ENCODE results near the gene ARHGAP15. TPM values are rescaled to one million over a fixed set of nuclear protein-coding genes. Genes with fewer than 3 reads are reported as not detected.

The ARHGAP15 gene
- total and polyA plus RNA-seq, 5 donors from 2014 or later, result 242 to 285 (median 260) TPM

- H3K27ac Mint-ChIP-seq, result peak overlapping the region in 1 of 3 donors; percentile 52
Observed at GRCh38 chr2:143390171-143390570, 261.0 kb downstream of the ARHGAP15 start.

GRCh38 chr2:143392358-143392757 lies 263.1 kb downstream of the ARHGAP15 start:
- Mint-ChIP-seq H3K4me1 (peaks cover 24 to 36% (median 26%) of the 10 kb centered on the region in 4 donors), H3K27ac (no peak overlapping the region), H3K27me3 (no peaks in the 10 kb centered on the region), H3K36me3 (peaks cover 14% of the 10 kb centered on the region), H3K4me3 (no peak overlapping the region), H3K9me3 (peaks cover 0 to 1% (median 0%) of the 10 kb centered on the region in 7 donors)
- Histone ChIP-seq H3K36me3 (ENCODE audit: control insufficient read depth, insufficient read depth, low read length) (peaks cover 7% of the 10 kb centered on the region), H3K27me3 (ENCODE audit: control insufficient read depth, insufficient read depth, low read length) (no peaks in the 10 kb centered on the region), H3K9me3 (ENCODE audit: control insufficient read depth in 2 of 2, low read length in 2 of 2) (no peaks in the 10 kb centered on the region), H3K4me1 (ENCODE audit: control insufficient read depth, insufficient read depth, low read length, poor library complexity, severe bottlenecking) (no peaks in the 10 kb centered on the region), H3K4me3 (ENCODE audit: low read depth, low read length) (no peak overlapping the region), H3K27ac (ENCODE audit: insufficient read depth, low read length, poor library complexity, severe bottlenecking) (no peak overlapping the region)
- no peak for ATAC-seq (ENCODE audit: low read depth in 2 of 2)
- DNase-seq, result no peak

More at GRCh38 chr2:143390171-143390570, 261.0 kb downstream of the ARHGAP15 start:
- DNase-seq (no peak), ATAC-seq (ENCODE audit: low read depth in 2 of 2) (no peak)
- Mint-ChIP-seq H3K27me3 (no peaks in the 10 kb centered on the region), H3K4me3 (no peak overlapping the region), H3K9me3 (peaks cover 0 to 1% (median 0%) of the 10 kb centered on the region in 7 donors), H3K4me1 (peaks cover 9 to 27% (median 22%) of the 10 kb centered on the region in 4 donors), H3K36me3 (peaks cover 14% of the 10 kb centered on the region)
- peaks cover 7% of the 10 kb centered on the region for H3K36me3 ChIP-seq (ENCODE audit: control insufficient read depth, insufficient read depth, low read length)
- no peaks in the 10 kb centered on the region for H3K27me3 ChIP-seq (ENCODE audit: control insufficient read depth, insufficient read depth, low read length)
- H3K9me3 ChIP-seq (ENCODE audit: control insufficient read depth in 2 of 2, low read length in 2 of 2), result no peaks in the 10 kb centered on the region
- no peak overlapping the region for H3K27ac ChIP-seq (ENCODE audit: insufficient read depth, low read length, poor library complexity, severe bottlenecking)
- no peaks in the 10 kb centered on the region for H3K4me1 ChIP-seq (ENCODE audit: control insufficient read depth, insufficient read depth, low read length, poor library complexity, severe bottlenecking)
- no peak overlapping the region for H3K4me3 ChIP-seq (ENCODE audit: low read depth, low read length)

- Histone ChIP-seq H3K4me3 (ENCODE audit: low read depth, low read length) (no peak overlapping the region), H3K27me3 (ENCODE audit: control insufficient read depth, insufficient read depth, low read length) (no peaks in the 10 kb centered on the region), H3K4me1 (ENCODE audit: control insufficient read depth, insufficient read depth, low read length, poor library complexity, severe bottlenecking) (no peaks in the 10 kb centered on the region), H3K9me3 (ENCODE audit: control insufficient read depth in 2 of 2, low read length in 2 of 2) (no peaks in the 10 kb centered on the region), H3K36me3 (ENCODE audit: control insufficient read depth, insufficient read depth, low read length) (peaks cover 4% of the 10 kb centered on the region), H3K27ac (ENCODE audit: insufficient read depth, low read length, poor library complexity, severe bottlenecking) (no peak overlapping the region)
- ATAC-seq (ENCODE audit: low read depth in 2 of 2) (no peak), DNase-seq (no peak)
- Mint-ChIP-seq H3K4me3 (no peak overlapping the region), H3K9me3 (peaks cover 0 to 1% (median 0%) of the 10 kb centered on the region in 7 donors), H3K27ac (no peak overlapping the region), H3K4me1 (peaks cover 30 to 38% (median 33%) of the 10 kb centered on the region in 4 donors), H3K27me3 (no peaks in the 10 kb centered on the region), H3K36me3 (peaks cover 14% of the 10 kb centered on the region)
Observed at GRCh38 chr2:143394062-143394461, 264.8 kb downstream of the ARHGAP15 start.

- ATAC-seq (ENCODE audit: low read depth in 2 of 2) (no peak), DNase-seq (peak in 1 of 3 donors; percentile 7)
- no peaks in the 10 kb centered on the region for H3K9me3 ChIP-seq (ENCODE audit: control insufficient read depth in 2 of 2, low read length in 2 of 2)
- H3K4me3 ChIP-seq (ENCODE audit: low read depth, low read length), result no peak overlapping the region
- peaks cover 31 to 54% (median 43%) of the 10 kb centered on the region in 4 donors for H3K4me1 Mint-ChIP-seq
- H3K36me3 Mint-ChIP-seq, result no peaks in the 10 kb centered on the region
- no peaks in the 10 kb centered on the region for H3K9me3 Mint-ChIP-seq
- no peaks in the 10 kb centered on the region for H3K27me3 Mint-ChIP-seq
- no peaks in the 10 kb centered on the region for H3K27me3 ChIP-seq (ENCODE audit: control insufficient read depth, insufficient read depth, low read length)
- peak overlapping the region in 2 of 3 donors; percentile 7 to 23 for H3K27ac Mint-ChIP-seq
- H3K4me1 ChIP-seq (ENCODE audit: control insufficient read depth, insufficient read depth, low read length, poor library complexity, severe bottlenecking), result no peaks in the 10 kb centered on the region
- no peak overlapping the region for H3K4me3 Mint-ChIP-seq
- no peak overlapping the region for H3K27ac ChIP-seq (ENCODE audit: insufficient read depth, low read length, poor library complexity, severe bottlenecking)
- H3K36me3 ChIP-seq (ENCODE audit: control insufficient read depth, insufficient read depth, low read length), result no peaks in the 10 kb centered on the region
Observed at GRCh38 chr2:143397884-143398614, 268.8 kb downstream of the ARHGAP15 start.

GRCh38 chr2:143398781-143399180 lies 269.6 kb downstream of the ARHGAP15 start:
- Mint-ChIP-seq H3K36me3 (no peaks in the 10 kb centered on the region), H3K4me3 (no peak overlapping the region), H3K9me3 (no peaks in the 10 kb centered on the region), H3K4me1 (peaks cover 31 to 57% (median 44%) of the 10 kb centered on the region in 4 donors), H3K27ac (no peak overlapping the region), H3K27me3 (no peaks in the 10 kb centered on the region)
- H3K9me3 ChIP-seq (ENCODE audit: control insufficient read depth in 2 of 2, low read length in 2 of 2), result no peaks in the 10 kb centered on the region
- H3K36me3 ChIP-seq (ENCODE audit: control insufficient read depth, insufficient read depth, low read length), result no peaks in the 10 kb centered on the region
- no peak for ATAC-seq (ENCODE audit: low read depth in 2 of 2)
- no peaks in the 10 kb centered on the region for H3K27me3 ChIP-seq (ENCODE audit: control insufficient read depth, insufficient read depth, low read length)
- no peak for DNase-seq
- H3K27ac ChIP-seq (ENCODE audit: insufficient read depth, low read length, poor library complexity, severe bottlenecking), result no peak overlapping the region
- H3K4me3 ChIP-seq (ENCODE audit: low read depth, low read length), result no peak overlapping the region
- no peaks in the 10 kb centered on the region for H3K4me1 ChIP-seq (ENCODE audit: control insufficient read depth, insufficient read depth, low read length, poor library complexity, severe bottlenecking)

GRCh38 chr2:143399631-143400069 lies 270.4 kb downstream of the ARHGAP15 start:
- Histone ChIP-seq H3K4me3 (ENCODE audit: low read depth, low read length) (no peak overlapping the region), H3K27ac (ENCODE audit: insufficient read depth, low read length, poor library complexity, severe bottlenecking) (no peak overlapping the region), H3K4me1 (ENCODE audit: control insufficient read depth, insufficient read depth, low read length, poor library complexity, severe bottlenecking) (no peaks in the 10 kb centered on the region), H3K36me3 (ENCODE audit: control insufficient read depth, insufficient read depth, low read length) (no peaks in the 10 kb centered on the region), H3K27me3 (ENCODE audit: control insufficient read depth, insufficient read depth, low read length) (no peaks in the 10 kb centered on the region), H3K9me3 (ENCODE audit: control insufficient read depth in 2 of 2, low read length in 2 of 2) (no peaks in the 10 kb centered on the region)
- no peak for ATAC-seq (ENCODE audit: low read depth in 2 of 2)
- no peaks in the 10 kb centered on the region for H3K36me3 Mint-ChIP-seq
- peaks cover 31 to 54% (median 46%) of the 10 kb centered on the region in 4 donors for H3K4me1 Mint-ChIP-seq
- H3K9me3 Mint-ChIP-seq, result peaks cover 0 to 2% (median 0%) of the 10 kb centered on the region in 7 donors
- DNase-seq, result no peak
- no peaks in the 10 kb centered on the region for H3K27me3 Mint-ChIP-seq
- H3K27ac Mint-ChIP-seq, result no peak overlapping the region
- no peak overlapping the region for H3K4me3 Mint-ChIP-seq

- Histone ChIP-seq H3K9me3 (ENCODE audit: control insufficient read depth in 2 of 2, low read length in 2 of 2) (no peaks in the 10 kb centered on the region), H3K36me3 (ENCODE audit: control insufficient read depth, insufficient read depth, low read length) (no peaks in the 10 kb centered on the region), H3K4me3 (ENCODE audit: low read depth, low read length) (no peak overlapping the region), H3K27ac (ENCODE audit: insufficient read depth, low read length, poor library complexity, severe bottlenecking) (no peak overlapping the region), H3K4me1 (ENCODE audit: control insufficient read depth, insufficient read depth, low read length, poor library complexity, severe bottlenecking) (no peaks in the 10 kb centered on the region), H3K27me3 (ENCODE audit: control insufficient read depth, insufficient read depth, low read length) (no peaks in the 10 kb centered on the region)
- H3K36me3 Mint-ChIP-seq, result no peaks in the 10 kb centered on the region
- H3K4me1 Mint-ChIP-seq, result peaks cover 26 to 50% (median 44%) of the 10 kb centered on the region in 4 donors
- no peaks in the 10 kb centered on the region for H3K27me3 Mint-ChIP-seq
- DNase-seq (no peak), ATAC-seq (ENCODE audit: low read depth in 2 of 2) (no peak)
- H3K9me3 Mint-ChIP-seq, result peaks cover 0 to 2% (median 0%) of the 10 kb centered on the region in 7 donors
- peak overlapping the region in 2 of 3 donors; percentile 30 to 60 for H3K27ac Mint-ChIP-seq
- no peak overlapping the region for H3K4me3 Mint-ChIP-seq
Observed at GRCh38 chr2:143401861-143402260, 272.6 kb downstream of the ARHGAP15 start.

- Mint-ChIP-seq H3K4me1 (peaks cover 26 to 49% (median 42%) of the 10 kb centered on the region in 4 donors), H3K27ac (peak overlapping the region in 1 of 3 donors; percentile 30)
Observed at GRCh38 chr2:143402451-143402850, 273.2 kb downstream of the ARHGAP15 start.

More at GRCh38 chr2:143402451-143402850, 273.2 kb downstream of the ARHGAP15 start:
- H3K9me3 ChIP-seq (ENCODE audit: control insufficient read depth in 2 of 2, low read length in 2 of 2), result no peaks in the 10 kb centered on the region
- Mint-ChIP-seq H3K36me3 (no peaks in the 10 kb centered on the region), H3K27me3 (no peaks in the 10 kb centered on the region), H3K4me3 (no peak overlapping the region), H3K9me3 (peaks cover 0 to 2% (median 0%) of the 10 kb centered on the region in 7 donors)
- H3K27me3 ChIP-seq (ENCODE audit: control insufficient read depth, insufficient read depth, low read length), result no peaks in the 10 kb centered on the region
- H3K36me3 ChIP-seq (ENCODE audit: control insufficient read depth, insufficient read depth, low read length), result no peaks in the 10 kb centered on the region
- H3K4me3 ChIP-seq (ENCODE audit: low read depth, low read length), result no peak overlapping the region
- no peak for DNase-seq
- H3K4me1 ChIP-seq (ENCODE audit: control insufficient read depth, insufficient read depth, low read length, poor library complexity, severe bottlenecking), result no peaks in the 10 kb centered on the region
- ATAC-seq (ENCODE audit: low read depth in 2 of 2), result no peak
- H3K27ac ChIP-seq (ENCODE audit: insufficient read depth, low read length, poor library complexity, severe bottlenecking), result no peak overlapping the region

All from CD4-positive, CD25-positive, alpha-beta regulatory T cell (primary cell).